HepG2 (cell line): ENCODE results near the gene GRAMD1B. TPM values are rescaled to one million over a fixed set of nuclear protein-coding genes. Genes with fewer than 3 reads are reported as not detected.

ENCODE experiments used
- CEBPZ ChIP-seq: IDR thresholded peaks from 2 replicates; pipeline ENCODE4 v1.6.1; 2012; ENCODE audit warnings: low read length, improper control_type of control experiment
- FIP1L1 ChIP-seq: fragments of 200-400 bp; formaldehyde crosslinking; IDR thresholded peaks from 2 replicates; pipeline ENCODE4 v1.6.1; 2018; ENCODE audit warnings: low read depth, mild to moderate bottlenecking, low read length, moderate library complexity, borderline replicate concordance; ENCODE audit not compliant: insufficient read depth
- FOXA3 ChIP-seq: IDR thresholded peaks from 2 replicates; pipeline ENCODE4 v1.6.1; 2016; ENCODE audit warnings: missing genetic modification reagents, missing compliant biosample characterization
- GMEB2 ChIP-seq: IDR thresholded peaks from 2 replicates; pipeline ENCODE4 v1.6.1; 2016; ENCODE audit warnings: missing biosample characterization, missing genetic modification reagents, low read depth
- HIVEP1 ChIP-seq: sonication (generic); formaldehyde crosslinking; IDR thresholded peaks from 2 replicates; pipeline ENCODE4 v1.4.0; 2020; ENCODE audit warnings: mild to moderate bottlenecking, missing genetic modification reagents
- HMGXB3 ChIP-seq: sonication (generic); formaldehyde crosslinking; IDR thresholded peaks from 2 replicates; pipeline ENCODE4 v1.4.0; 2020; ENCODE audit warnings: missing genetic modification reagents, borderline replicate concordance
- HNF1A ChIP-seq, 2 experiments: sonication (generic) in 1 of 2; formaldehyde crosslinking in 1 of 2; IDR thresholded peaks; 2 replicates each; pipeline versions ENCODE4 v1.4.0 to v1.6.1; 2016 to 2020; ENCODE audit warnings: borderline replicate concordance in 1 of 2, low read depth in 1 of 2, mild to moderate bottlenecking in 1 of 2, missing genetic modification reagents in 1 of 2
- HNF1B ChIP-seq: sonication (generic); formaldehyde crosslinking; IDR thresholded peaks from 2 replicates; pipeline ENCODE4 v1.5.1; 2020; ENCODE audit warnings: mild to moderate bottlenecking, moderate library complexity, missing genetic modification reagents
- NR2F6 ChIP-seq, 2 experiments: IDR thresholded peaks; 2 replicates each; pipeline ENCODE4 v1.6.1; 2016; ENCODE audit warnings: antibody characterized with exemption in 1 of 2, mild to moderate bottlenecking in 1 of 2
- SOX13 ChIP-seq, 3 experiments: fragments of 450-650 bp in 1 of 3; sonication (generic) in 1 of 3; formaldehyde crosslinking in 1 of 3; IDR thresholded peaks in 2 of 3; conservative IDR thresholded peaks in 1 of 3; 2 replicates each; pipeline versions ENCODE4 v1.5.0 to v1.6.1; 2016 to 2020; ENCODE audit warnings: antibody characterized with exemption in 1 of 3, mild to moderate bottlenecking in 1 of 3, missing compliant biosample characterization in 1 of 3, missing genetic modification reagents in 1 of 3, moderate library complexity in 1 of 3
- polyA plus RNA-seq, 8 experiments: library from polyadenylated mRNA; depleted of rRNA in 3 of 8; stranded (reverse) in 7 of 8; unstranded in 1 of 8; fragments of >200 nt; fragmentation: Illumina TruSeq in 4 of 8; extraction: Trizol in 4 of 8; gene quantifications; 2 replicates each; pipeline versions ENCODE4 v1.2.1 to v1.2.3, GENCODE V29; 2011 to 2016; ENCODE audit warnings: low read depth in 4 of 8, missing spikeins in 1 of 8, mixed read lengths in 1 of 8; ENCODE audit not compliant: insufficient read depth in 1 of 8
- total RNA-seq, 5 experiments: library from RNA; depleted of rRNA; stranded (reverse); fragments of >200 nt; fragmentation: Illumina TruSeq; extraction: Trizol; gene quantifications; 2 replicates each; pipeline ENCODE4 v1.2.3, GENCODE V29; 2016; ENCODE audit warnings: low read depth in 1 of 5

GRAMD1B gene
- total and polyA plus RNA-seq, 2 of the 13 experiments (the other 11 are each of a cell fraction or from before 2014, with no cell fraction given): 0.12 TPM; not detected in 1

- no peak for TF ChIP-seq CEBPZ
- no peak for TF ChIP-seq HMGXB3 (CRISPR knock-in tag)
- TF ChIP-seq HNF1B (CRISPR knock-in tag): peak; percentile 81
- TF ChIP-seq SOX13 (IDR thresholded peaks at IDR 0.05): no peak
- peak in 1 of 2 experiments; percentile 46; a peak in 2 of 4 replicates for TF ChIP-seq SOX13 (CRISPR knock-in tag; conservative IDR thresholded peaks at IDR 0.05 in 1 of 2, IDR thresholded peaks at IDR 0.05 in 1 of 2)
- TF ChIP-seq HNF1A (IDR thresholded peaks at IDR 0.05; ENCODE audit: low read depth): peak; percentile 87
- TF ChIP-seq HNF1A (CRISPR knock-in tag; IDR thresholded peaks at IDR 0.05; ENCODE audit: borderline replicate concordance): peak; percentile 89; the same call in 1 of the 2 replicates
- TF ChIP-seq HIVEP1 (CRISPR knock-in tag): no peak
- no peak for TF ChIP-seq NR2F6 (IDR thresholded peaks at IDR 0.05)
- TF ChIP-seq NR2F6 (CRISPR knock-in tag; IDR thresholded peaks at IDR 0.05): 0 out of 2 replicates have a peak, but pooled peaks have one; percentile 10
- TF ChIP-seq GMEB2 (CRISPR knock-in tag): no peak
- no peak for TF ChIP-seq FIP1L1
- 0 out of 2 replicates have a peak, but pooled peaks have one; percentile 41 for TF ChIP-seq FOXA3 (CRISPR knock-in tag)
- TF ChIP-seq, all 625 proteins: peak for 7
Observed at GRCh38 chr11:123588117-123588863, 158.2 kb downstream of the GRAMD1B start (continued).
